Naive thymus-derived CD8-positive, alpha-beta T cell (primary cell): ENCODE results near the gene SOX8. TPM values are rescaled to one million over a fixed set of nuclear protein-coding genes. Genes with fewer than 3 reads are reported as not detected.

Experiments
- ATAC-seq, 2 donors: fragments of 150-1000 bp; cut with Tn5 transposase in 1 of 2; sonication (Bioruptor Pico), chemical (Tn5 transposase) in 1 of 2; 1 replicate in 1 of 2; 2 replicates in 1 of 2; pipeline ENCODE4 v1.10.0; 2021; ENCODE audit warnings: mild to moderate bottlenecking in 2 of 2, moderate library complexity in 2 of 2
- POLR2A ChIA-PET: fragments of 350-600 bp; sonication (Branson Sonifier 250); formaldehyde crosslinking; loops from one replicate; lab custom pipeline; 2021; ENCODE audit warnings: antibody characterized with exemption; lab: Charles Lee
- DNase-seq, 10 donors: peaks; one replicate each; pipeline versions ENCODE4 v3.0.0 to v3.0.0-alpha.2; 2020 to 2022
- H3K27ac Mint-ChIP-seq, 10 donors: one replicate each; pipeline ENCODE4 v1.8.0; 2020 to 2022; ENCODE audit warnings: mild to moderate bottlenecking in 10 of 10, mixed read lengths in 10 of 10, moderate library complexity in 4 of 10, inconsistent platforms in 1 of 10
- H3K27me3 Mint-ChIP-seq, 5 donors: one replicate each; pipeline ENCODE4 v1.8.0; 2021 to 2022; ENCODE audit warnings: mixed read lengths in 5 of 5
- H3K36me3 Mint-ChIP-seq, 3 donors: one replicate each; pipeline ENCODE4 v1.8.0; 2020 to 2022; ENCODE audit warnings: mixed read lengths in 3 of 3, mild to moderate bottlenecking in 2 of 3, inconsistent platforms in 1 of 3
- H3K4me1 Mint-ChIP-seq, 4 donors: one replicate each; pipeline ENCODE4 v1.8.0; 2021 to 2022; ENCODE audit warnings: mixed read lengths in 4 of 4
- H3K4me3 Mint-ChIP-seq, 10 donors: one replicate each; pipeline ENCODE4 v1.8.0; 2020 to 2022; ENCODE audit warnings: mild to moderate bottlenecking in 10 of 10, mixed read lengths in 10 of 10, moderate library complexity in 6 of 10, inconsistent platforms in 1 of 10
- H3K9me3 Mint-ChIP-seq, 9 donors: one replicate each; pipeline ENCODE4 v1.8.0; 2020 to 2022; ENCODE audit warnings: mixed read lengths in 9 of 9, mild to moderate bottlenecking in 3 of 9, inconsistent platforms in 1 of 9, moderate library complexity in 1 of 9
- polyA plus RNA-seq, 3 donors: library from polyadenylated mRNA; unstranded; fragments of 300-500 nt; fragmentation: Illumina TruSeq; gene quantifications; one replicate each; pipeline ENCODE4 v1.2.3, GENCODE V29; 2021
- total RNA-seq, 8 experiments: library from RNA in 2 of 8; stranded (reverse) in 2 of 8; gene quantifications; one replicate each; pipeline ENCODE4 v1.2.3 and lab custom pipeline; 2021 to 2026

The SOX8 gene
- total and polyA plus RNA-seq, 5 experiments from 2014 or later: 1.3 to 5.1 (median 3.0) TPM

GRCh38 chr16:1003391-1004347 is 22.1 kb downstream of the SOX8 start:
- Mint-ChIP-seq H3K9me3 (no peaks in the 10 kb centered on the region), H3K36me3 (no peaks in the 10 kb centered on the region), H3K27ac (peak overlapping the region; percentile 83 to 97 (median 94)), H3K4me3 (peak overlapping the region; percentile 64 to 90 (median 82)), H3K4me1 (peaks cover 23 to 57% (median 35%) of the 10 kb centered on the region in 4 donors), H3K27me3 (peaks cover 0 to 3% (median 0%) of the 10 kb centered on the region in 5 donors)
- DNase-seq: peak in 5 of 10 donors; percentile 27 to 68 (median 61)
- peak; percentile 84 to 88 for ATAC-seq
- POLR2A ChIA-PET: interaction anchor here (1.2 to 14.6 kb wide), 5 partner anchors 8 to 33 kb away, joined by 3 to 171 read pairs (median 6); partner anchors contain the start of genes LMF1 and SOX8

GRCh38 chr16:1005286-1005685 is 23.7 kb downstream of the SOX8 start:
- H3K4me3 Mint-ChIP-seq: peak overlapping the region in 8 of 10 donors; percentile 4 to 52 (median 30)
- no peaks in the 10 kb centered on the region for H3K36me3 Mint-ChIP-seq
- peak overlapping the region in 7 of 10 donors; percentile 4 to 72 (median 56) for H3K27ac Mint-ChIP-seq
- H3K4me1 Mint-ChIP-seq: peaks cover 22 to 54% (median 39%) of the 10 kb centered on the region in 4 donors
- POLR2A ChIA-PET: interaction anchor here (0.5 to 14.6 kb wide), 4 partner anchors 8 to 1441 kb away, joined by 4 to 171 read pairs (median 10); partner anchors contain the start of genes LMF1 and SOX8
- no peaks in the 10 kb centered on the region for H3K9me3 Mint-ChIP-seq
- no peak for DNase-seq
- no peak for ATAC-seq
- peaks cover 0 to 4% (median 0%) of the 10 kb centered on the region in 5 donors for H3K27me3 Mint-ChIP-seq

DNA sequence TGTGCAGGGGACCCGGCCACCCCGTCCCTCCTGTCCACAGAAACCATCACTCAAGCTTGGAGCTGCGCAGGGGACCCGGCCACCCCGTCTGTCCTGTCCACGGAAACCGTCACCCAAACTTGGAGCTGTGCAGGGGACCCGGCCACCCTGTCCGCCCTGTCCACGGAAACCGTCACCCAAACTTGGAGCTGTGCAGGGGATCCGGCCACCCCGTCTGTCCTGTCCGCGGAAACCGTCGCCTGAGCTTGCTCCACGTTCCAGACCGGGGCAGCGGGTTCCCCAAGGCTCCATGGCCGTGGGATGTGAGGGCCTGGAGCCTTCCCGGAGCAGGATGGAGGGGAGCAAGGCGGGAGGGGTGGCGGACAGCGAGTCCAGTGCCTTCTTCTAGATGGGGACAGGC is 25.2 kb downstream of the SOX8 start:
- Mint-ChIP-seq H3K9me3 (no peaks in the 10 kb centered on the region), H3K36me3 (no peaks in the 10 kb centered on the region), H3K4me3 (no peak overlapping the region), H3K27me3 (peaks cover 0 to 4% (median 0%) of the 10 kb centered on the region in 5 donors), H3K4me1 (peaks cover 24 to 49% (median 39%) of the 10 kb centered on the region in 4 donors), H3K27ac (no peak overlapping the region)
- POLR2A ChIA-PET: interaction anchor here (2.9 to 14.6 kb wide), 2 partner anchors 9 to 24 kb away, joined by 12 to 171 read pairs; partner anchors contain the start of gene SOX8
- DNase-seq: no peak
- no peak for ATAC-seq

GRCh38 chr16:1007284-1007850 is 25.8 kb downstream of the SOX8 start:
- Mint-ChIP-seq H3K9me3 (no peaks in the 10 kb centered on the region), H3K4me1 (peaks cover 24 to 48% (median 39%) of the 10 kb centered on the region in 4 donors), H3K27ac (peak overlapping the region in 1 of 10 donors; percentile 25), H3K27me3 (peaks cover 0 to 4% (median 0%) of the 10 kb centered on the region in 5 donors), H3K36me3 (no peaks in the 10 kb centered on the region), H3K4me3 (no peak overlapping the region)
- POLR2A ChIA-PET: interaction anchor here (2.9 to 14.6 kb wide), 2 partner anchors 10 to 25 kb away, joined by 12 to 171 read pairs; partner anchors contain the start of gene SOX8
- no peak for ATAC-seq
- DNase-seq: no peak

DNA sequence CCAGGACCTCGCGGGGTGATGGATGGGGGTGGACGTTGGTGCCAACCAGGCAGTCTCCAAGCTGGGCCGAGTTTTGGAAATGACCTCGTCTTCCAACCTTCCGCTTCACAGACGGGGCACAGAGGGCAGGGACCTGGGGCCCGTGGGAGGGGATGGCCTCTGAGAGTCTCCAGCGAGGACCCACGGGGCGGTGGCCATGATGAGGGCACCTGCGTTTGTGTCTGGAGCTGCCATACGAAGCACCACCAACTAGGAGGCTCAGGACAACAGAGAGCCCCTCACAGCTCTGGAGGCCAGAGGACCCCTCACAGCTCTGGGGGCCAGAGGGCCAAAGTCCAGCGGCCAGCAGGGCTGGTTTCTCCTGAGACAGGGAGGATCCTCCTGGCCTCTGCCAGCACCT is 26.5 kb downstream of the SOX8 start:
- H3K36me3 Mint-ChIP-seq: no peaks in the 10 kb centered on the region

DNA sequence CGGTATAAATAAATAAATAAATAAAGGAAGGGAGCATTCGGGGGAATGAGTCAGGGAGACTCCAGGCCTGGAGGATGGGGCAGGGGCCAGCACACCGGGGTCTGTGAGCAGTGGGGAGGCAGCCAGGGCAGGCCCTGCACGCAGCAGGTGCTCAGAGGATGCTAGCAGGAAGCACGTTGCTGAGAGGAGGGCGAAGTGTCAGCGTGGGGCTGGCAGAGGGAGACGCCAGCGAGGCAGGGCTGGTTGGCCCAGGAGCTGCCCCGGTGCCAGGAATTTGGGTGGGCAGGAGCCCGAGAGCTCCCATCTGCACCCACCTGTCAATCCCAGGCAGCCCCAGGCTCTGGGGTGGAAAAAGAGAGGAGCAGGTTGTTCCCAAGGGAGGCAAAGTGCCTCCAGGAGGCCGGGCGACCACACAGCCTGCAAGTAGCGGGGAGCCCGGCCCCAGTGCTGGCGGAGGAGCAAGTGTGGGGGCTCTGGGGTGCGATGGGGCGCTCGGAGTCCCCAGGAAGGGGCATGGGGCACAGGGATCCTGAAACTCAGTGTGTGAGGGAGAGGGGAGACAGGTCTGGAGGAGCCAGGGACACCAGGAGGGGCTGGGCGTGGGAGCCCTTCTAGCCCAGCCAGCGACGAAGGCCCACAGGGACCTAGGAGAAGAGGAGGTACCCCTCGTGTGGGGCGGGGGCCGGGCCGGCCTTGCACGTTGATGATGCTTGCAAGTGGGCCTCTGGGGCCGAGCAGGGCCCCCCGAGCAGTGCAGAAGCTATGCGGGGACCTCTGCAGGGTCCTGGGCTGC is 28.0 kb downstream of the SOX8 start:
- ATAC-seq (peak; percentile 50 to 63), DNase-seq (no peak)
- H3K4me3 Mint-ChIP-seq: peak overlapping the region in 6 of 10 donors; percentile 10 to 79 (median 58)
- POLR2A ChIA-PET: interaction anchor here (1.7 kb wide), 1 partner anchor 12 kb away, joined by 5 read pairs; no protein-coding TSS in a partner anchor
- no peaks in the 10 kb centered on the region for H3K9me3 Mint-ChIP-seq
- peaks cover 0 to 4% (median 0%) of the 10 kb centered on the region in 5 donors for H3K27me3 Mint-ChIP-seq
- H3K4me1 Mint-ChIP-seq: peaks cover 15 to 34% (median 25%) of the 10 kb centered on the region in 4 donors
- no peaks in the 10 kb centered on the region for H3K36me3 Mint-ChIP-seq
- peak overlapping the region in 4 of 10 donors; percentile 31 to 80 (median 50) for H3K27ac Mint-ChIP-seq

More for the DNA sequence above, 26.5 kb downstream of the SOX8 start:
- ATAC-seq: no peak
- peak overlapping the region in 3 of 10 donors; percentile 17 to 57 (median 37) for H3K27ac Mint-ChIP-seq
- H3K9me3 Mint-ChIP-seq: no peaks in the 10 kb centered on the region
- POLR2A ChIA-PET: interaction anchor here (0.7 to 14.6 kb wide), 2 partner anchors 26 to 191 kb away, joined by 4 to 171 read pairs; partner anchors contain the start of gene SOX8
- DNase-seq: no peak
- no peak overlapping the region for H3K4me3 Mint-ChIP-seq
- peaks cover 20 to 44% (median 34%) of the 10 kb centered on the region in 4 donors for H3K4me1 Mint-ChIP-seq
- peaks cover 0 to 4% (median 0%) of the 10 kb centered on the region in 5 donors for H3K27me3 Mint-ChIP-seq

GRCh38 chr16:1010251-1010650 is 28.7 kb downstream of the SOX8 start:
- Mint-ChIP-seq H3K4me1 (peaks cover 14 to 32% (median 23%) of the 10 kb centered on the region in 4 donors), H3K9me3 (no peaks in the 10 kb centered on the region), H3K27me3 (peaks cover 0 to 4% (median 0%) of the 10 kb centered on the region in 5 donors), H3K36me3 (no peaks in the 10 kb centered on the region), H3K4me3 (peak overlapping the region in 4 of 10 donors; percentile 14 to 76 (median 39)), H3K27ac (no peak overlapping the region)
- ATAC-seq (peak; percentile 20 to 41), DNase-seq (no peak)
- POLR2A ChIA-PET: interaction anchor here (1.7 kb wide), 1 partner anchor 12 kb away, joined by 5 read pairs; no protein-coding TSS in a partner anchor

DNA sequence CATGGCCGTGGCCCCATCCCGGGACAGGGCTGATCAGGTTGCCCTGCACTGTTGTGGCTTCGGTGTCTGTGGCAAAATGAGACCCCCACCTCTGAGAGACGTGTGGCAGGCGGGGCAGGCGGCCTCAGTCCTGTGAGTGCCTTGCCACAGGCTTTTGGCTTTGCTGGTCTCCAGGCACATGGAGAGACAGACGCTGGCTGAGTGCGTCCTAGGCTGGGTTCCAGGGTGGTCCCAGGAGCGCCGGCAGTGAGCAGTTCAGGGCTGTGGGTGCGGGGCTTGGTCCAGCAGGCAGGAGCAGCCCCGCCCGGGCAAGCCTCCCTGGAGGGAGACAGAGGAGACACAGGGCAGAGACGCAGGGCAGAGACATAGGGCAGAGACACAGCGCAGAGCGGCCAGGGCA is 29.2 kb downstream of the SOX8 start:
- POLR2A ChIA-PET: interaction anchor here (1.7 kb wide), 1 partner anchor 13 kb away, joined by 5 read pairs; no protein-coding TSS in a partner anchor
- no peak for DNase-seq
- ATAC-seq: no peak
- Mint-ChIP-seq H3K27me3 (peaks cover 0 to 4% (median 0%) of the 10 kb centered on the region in 5 donors), H3K4me1 (peaks cover 11 to 26% (median 19%) of the 10 kb centered on the region in 4 donors), H3K9me3 (no peaks in the 10 kb centered on the region), H3K27ac (peak overlapping the region in 1 of 10 donors; percentile 60), H3K4me3 (peak overlapping the region in 1 of 10 donors; percentile 33), H3K36me3 (no peaks in the 10 kb centered on the region)

DNA sequence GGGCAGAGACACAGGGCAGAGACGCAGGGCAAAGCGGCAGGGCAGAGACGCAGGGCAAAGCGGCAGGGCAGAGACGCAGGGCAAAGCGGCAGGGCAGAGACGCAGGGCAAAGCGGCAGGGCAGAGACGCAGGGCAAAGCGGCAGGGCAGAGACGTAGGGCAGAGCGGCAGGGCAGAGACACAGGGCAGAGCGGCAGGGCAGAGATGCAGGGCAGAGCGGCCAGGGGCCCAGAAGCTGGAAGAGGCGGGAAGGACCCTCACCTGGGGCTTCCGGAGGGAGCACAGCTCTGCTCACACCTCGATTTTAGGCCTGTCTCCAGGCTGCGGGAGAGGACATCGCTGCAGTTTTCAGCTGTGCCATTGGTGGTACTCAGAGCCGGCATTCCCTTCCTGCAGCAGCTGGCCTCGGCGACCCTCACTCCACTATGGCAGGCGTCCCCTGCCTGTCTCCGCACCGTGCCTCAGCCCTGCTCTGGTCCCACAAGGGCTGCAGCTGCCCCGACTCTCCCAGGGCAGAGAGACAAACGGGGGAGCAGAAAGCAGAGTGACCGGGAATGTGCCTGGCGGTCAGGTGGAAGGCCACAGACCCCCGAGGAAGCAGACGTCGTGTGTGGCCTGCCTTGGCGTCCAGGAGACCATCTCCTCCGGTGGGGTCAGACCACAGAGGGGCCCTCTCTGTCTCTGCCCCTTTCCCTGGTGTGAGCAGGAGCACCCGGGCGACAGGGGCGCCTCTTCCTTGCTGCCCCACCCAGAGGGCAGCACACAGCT is 29.9 kb downstream of the SOX8 start:
- DNase-seq (no peak), ATAC-seq (no peak)
- Mint-ChIP-seq H3K4me3 (peak overlapping the region in 1 of 10 donors; percentile 48), H3K27ac (peak overlapping the region in 1 of 10 donors; percentile 60), H3K27me3 (peaks cover 0 to 4% (median 0%) of the 10 kb centered on the region in 5 donors), H3K9me3 (no peaks in the 10 kb centered on the region), H3K4me1 (peaks cover 9 to 22% (median 16%) of the 10 kb centered on the region in 4 donors), H3K36me3 (no peaks in the 10 kb centered on the region)
- POLR2A ChIA-PET: interaction anchor here (0.6 kb wide), 1 partner anchor 124 kb away, joined by 3 read pairs; no protein-coding TSS in a partner anchor

- Mint-ChIP-seq H3K27ac (no peak overlapping the region), H3K9me3 (no peaks in the 10 kb centered on the region), H3K4me1 (peaks cover 9 to 22% (median 16%) of the 10 kb centered on the region in 4 donors), H3K4me3 (peak overlapping the region in 1 of 10 donors; percentile 48), H3K36me3 (no peaks in the 10 kb centered on the region), H3K27me3 (peaks cover 0 to 4% (median 0%) of the 10 kb centered on the region in 5 donors)
- ATAC-seq (no peak), DNase-seq (no peak)
- POLR2A ChIA-PET: interaction anchor here (0.6 kb wide), 1 partner anchor 123 kb away, joined by 3 read pairs; no protein-coding TSS in a partner anchor
These were observed 30.6 kb downstream of the SOX8 start for GRCh38 chr16:1012135-1012534.
